ENCODE measurements around the gene RNPEP.

RNPEP gene

GRCh38 chr1:202045705-202046104 lies 63.3 kb downstream of the RNPEP start:
- no peak overlapping the region for H2AFZ ChIP-seq (ENCODE audit: low read depth, low read length, severe bottlenecking)
- no peak overlapping the region for H3K4me2 ChIP-seq (ENCODE audit: low read depth, low read length, poor library complexity, severe bottlenecking)
- no peak overlapping the region for H3K9ac ChIP-seq (ENCODE audit: low read length)
- H3K9me2 ChIP-seq (replicated peaks; ENCODE audit: insufficient read depth, low read length): no peaks in the 10 kb centered on the region
- H3F3A ChIP-seq (ENCODE audit: insufficient read depth): no peaks in the 10 kb centered on the region
- H3K79me2 ChIP-seq (ENCODE audit: insufficient read depth, low read length): no peaks in the 10 kb centered on the region
- no peaks in the 10 kb centered on the region for H4K20me1 ChIP-seq (ENCODE audit: low read depth, low read length)
- no peak overlapping the region for H3K27ac ChIP-seq (ENCODE audit: low read depth, low read length)
- no peaks in the 10 kb centered on the region for H3K36me3 ChIP-seq (ENCODE audit: low read length)
- H3K4me3 ChIP-seq (ENCODE audit: insufficient read depth, low read length, poor library complexity, severe bottlenecking): no peak overlapping the region
- no peaks in the 10 kb centered on the region for H3K27me3 ChIP-seq (ENCODE audit: low read length)
- no peaks in the 10 kb centered on the region for H3K9me3 ChIP-seq (ENCODE audit: insufficient read depth, low read length)
- TF ChIP-seq CTCF (IDR thresholded peaks at IDR 0.05; ENCODE audit: insufficient read depth, low read length, poor library complexity, severe bottlenecking) (no peak), EZH2phosphoT487 (conservative IDR thresholded peaks at IDR 0.05; ENCODE audit: low read length) (no peak)

- H3K9me3 ChIP-seq (ENCODE audit: insufficient read depth, low read length): no peaks in the 10 kb centered on the region
- H4K20me1 ChIP-seq (ENCODE audit: low read depth, low read length): no peaks in the 10 kb centered on the region
- TF ChIP-seq CTCF (IDR thresholded peaks at IDR 0.05; ENCODE audit: insufficient read depth, low read length, poor library complexity, severe bottlenecking): no peak
- TF ChIP-seq EZH2phosphoT487 (conservative IDR thresholded peaks at IDR 0.05; ENCODE audit: low read length): no peak
- no peak overlapping the region for H3K9ac ChIP-seq (ENCODE audit: low read length)
- H3K79me2 ChIP-seq (ENCODE audit: insufficient read depth, low read length): no peaks in the 10 kb centered on the region
- no peaks in the 10 kb centered on the region for H3K9me2 ChIP-seq (replicated peaks; ENCODE audit: insufficient read depth, low read length)
- H3K36me3 ChIP-seq (ENCODE audit: low read length): no peaks in the 10 kb centered on the region
- no peaks in the 10 kb centered on the region for H3K27me3 ChIP-seq (ENCODE audit: low read length)
- H3K27ac ChIP-seq (ENCODE audit: low read depth, low read length): no peak overlapping the region
- no peak overlapping the region for H3K4me3 ChIP-seq (ENCODE audit: insufficient read depth, low read length, poor library complexity, severe bottlenecking)
- no peak overlapping the region for H3K4me2 ChIP-seq (ENCODE audit: low read depth, low read length, poor library complexity, severe bottlenecking)
- H2AFZ ChIP-seq (ENCODE audit: low read depth, low read length, severe bottlenecking): no peak overlapping the region
- H3F3A ChIP-seq (ENCODE audit: insufficient read depth): no peaks in the 10 kb centered on the region
Measured at GRCh38 chr1:202046227-202046626, 63.8 kb downstream of the RNPEP start.

DNA sequence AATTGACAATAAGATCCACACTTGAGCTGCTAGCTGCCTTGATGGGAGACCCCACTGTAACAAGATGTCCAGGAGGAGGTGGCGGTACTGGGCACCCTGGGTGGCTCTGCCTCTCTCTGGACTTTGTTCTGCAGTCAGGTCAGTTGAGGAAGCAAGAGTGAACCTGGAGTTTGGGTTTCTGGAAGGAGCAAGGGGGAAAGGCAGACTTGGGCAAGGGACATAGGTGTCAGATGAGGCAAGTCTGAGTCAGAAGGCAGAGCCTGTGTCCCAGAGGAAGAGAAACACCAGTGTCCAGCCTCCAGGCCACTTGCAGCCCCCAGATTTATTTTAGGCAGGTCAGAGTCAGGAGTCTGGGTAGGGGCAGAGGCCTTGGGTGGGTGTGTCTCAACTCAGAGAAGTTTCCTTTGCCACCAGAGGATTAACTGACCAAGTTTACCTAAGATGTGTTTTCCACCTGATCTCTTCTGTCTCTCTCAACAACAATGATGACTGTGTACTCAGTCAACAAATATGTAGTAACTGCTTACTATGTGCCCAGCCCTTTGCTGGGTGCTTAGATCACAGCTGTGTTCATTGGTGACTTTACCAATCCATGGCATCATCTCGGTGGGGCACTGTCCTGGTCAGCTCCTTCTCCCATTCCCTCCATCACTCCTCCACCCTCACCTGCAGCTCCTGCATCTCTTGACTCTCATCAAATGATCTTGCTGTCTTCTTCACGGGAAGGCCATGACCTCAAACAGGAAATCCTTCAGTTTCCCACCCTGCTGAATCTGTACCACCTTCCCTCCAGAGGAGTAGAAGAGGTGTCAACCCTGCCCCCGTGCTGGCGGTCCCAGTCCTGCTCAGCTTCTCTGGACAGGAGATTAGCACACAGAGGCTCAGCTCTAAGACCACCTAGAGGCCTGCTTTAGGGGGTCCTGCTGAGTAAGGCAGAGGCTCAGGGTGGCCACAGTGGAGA lies 64.6 kb downstream of the RNPEP start:
- no peaks in the 10 kb centered on the region for H4K20me1 ChIP-seq (ENCODE audit: low read depth, low read length)
- H3F3A ChIP-seq (ENCODE audit: insufficient read depth): no peaks in the 10 kb centered on the region
- no peak overlapping the region for H2AFZ ChIP-seq (ENCODE audit: low read depth, low read length, severe bottlenecking)
- H3K9me2 ChIP-seq (replicated peaks; ENCODE audit: insufficient read depth, low read length): no peaks in the 10 kb centered on the region
- no peaks in the 10 kb centered on the region for H3K9me3 ChIP-seq (ENCODE audit: insufficient read depth, low read length)
- H3K9ac ChIP-seq (ENCODE audit: low read length): no peak overlapping the region
- H3K36me3 ChIP-seq (ENCODE audit: low read length): no peaks in the 10 kb centered on the region
- H3K79me2 ChIP-seq (ENCODE audit: insufficient read depth, low read length): no peaks in the 10 kb centered on the region
- TF ChIP-seq CTCF (IDR thresholded peaks at IDR 0.05; ENCODE audit: insufficient read depth, low read length, poor library complexity, severe bottlenecking) (no peak), EZH2phosphoT487 (conservative IDR thresholded peaks at IDR 0.05; ENCODE audit: low read length) (no peak)
- no peak overlapping the region for H3K4me3 ChIP-seq (ENCODE audit: insufficient read depth, low read length, poor library complexity, severe bottlenecking)
- no peak overlapping the region for H3K27ac ChIP-seq (ENCODE audit: low read depth, low read length)
- no peak overlapping the region for H3K4me2 ChIP-seq (ENCODE audit: low read depth, low read length, poor library complexity, severe bottlenecking)
- no peaks in the 10 kb centered on the region for H3K27me3 ChIP-seq (ENCODE audit: low read length)
